ENCODE results near the gene JAKMIP3.

The JAKMIP3 gene

GRCh38 chr10:132028706-132029105 is 37.0 kb upstream of the JAKMIP3 start (continued):
- TF ChIP-seq AEBP2 (tag by site-specific recombination; IDR thresholded peaks at IDR 0.05; ENCODE audit: borderline replicate concordance): no peak

GRCh38 chr10:132030898-132031463 is 34.8 kb upstream of the JAKMIP3 start:
- Histone ChIP-seq H3K9me3 (ENCODE audit: control insufficient read depth, insufficient read depth, low read depth, low read length) (no peaks in the 10 kb centered on the region), H3K4me1 (ENCODE audit: control insufficient read depth, insufficient read depth, low read length) (no peaks in the 10 kb centered on the region), H3K4me3 (ENCODE audit: low read depth, low read length) (no peak overlapping the region), H3K36me3 (ENCODE audit: control insufficient read depth in 2 of 2, insufficient read depth in 1 of 2, low read length in 2 of 2) (no peaks in the 10 kb centered on the region), H3K27ac (ENCODE audit: extremely low read depth, low read depth, low read length) (no peak overlapping the region)
- TF ChIP-seq ZEB2 (tag by site-specific recombination; IDR thresholded peaks at IDR 0.05) (no peak), SCRT1 (tag by site-specific recombination; IDR thresholded peaks at IDR 0.05; ENCODE audit: borderline replicate concordance) (no peak), ZFP41 (tag by site-specific recombination; IDR thresholded peaks at IDR 0.05; ENCODE audit: borderline replicate concordance) (no peak), GLI2 (tag by site-specific recombination; IDR thresholded peaks at IDR 0.05; ENCODE audit: borderline replicate concordance, low read depth) (no peak), ZNF639 (tag by site-specific recombination; IDR thresholded peaks at IDR 0.05) (no peak), REST (tag by site-specific recombination; IDR thresholded peaks at IDR 0.05) (no peak), PATZ1 (tag by site-specific recombination; IDR thresholded peaks at IDR 0.05) (no peak), ZNF26 (tag by site-specific recombination; IDR thresholded peaks at IDR 0.05) (no peak), BCL11A (tag by site-specific recombination; IDR thresholded peaks at IDR 0.05; ENCODE audit: low read depth) (no peak), PRDM10 (tag by site-specific recombination; IDR thresholded peaks at IDR 0.05) (no peak), ZBTB26 (tag by site-specific recombination; optimal IDR thresholded peaks at IDR 0.05) (no peak), ZNF223 (tag by site-specific recombination; IDR thresholded peaks at IDR 0.05) (no peak), GFI1B (tag by site-specific recombination; IDR thresholded peaks at IDR 0.05) (no peak), ZNF76 (tag by site-specific recombination; IDR thresholded peaks at IDR 0.05; ENCODE audit: borderline replicate concordance, low read depth) (no peak), ZNF391 (tag by site-specific recombination; IDR thresholded peaks at IDR 0.05; ENCODE audit: borderline replicate concordance, low read depth) (no peak), ZNF426 (tag by site-specific recombination; IDR thresholded peaks at IDR 0.05) (no peak)
- ChIA-PET POLR2A (no interaction called here), CTCF (no interaction called here)

All from HEK293 (cell line).